Chondrocyte (in vitro differentiated cells): ENCODE data around the gene ZSCAN25. TPM values are rescaled to one million over a fixed set of nuclear protein-coding genes. Genes with fewer than 3 reads are reported as not detected.
"Not testable (repeated sequence)": the region's sequence is repeated elsewhere in the genome, so short reads cannot be mapped to it uniquely, and the experiment has no call there.

Source experiments
- DNase-seq: peaks from one replicate; pipeline ENCODE4 v3.0.0; 2021; ENCODE audit warnings: mixed read lengths, low spot score
- H3K27ac Mint-ChIP-seq: one replicate; pipeline ENCODE4 v1.8.0; 2021; ENCODE audit warnings: mild to moderate bottlenecking, moderate library complexity, mixed read lengths; ENCODE audit not compliant: unreplicated experiment
- H3K27me3 Mint-ChIP-seq: 2 replicates; pipeline ENCODE4 v1.8.0; 2021; ENCODE audit warnings: low read depth, mixed read lengths
- H3K36me3 Mint-ChIP-seq: 2 replicates; pipeline ENCODE4 v1.8.0; 2021; ENCODE audit warnings: low read depth, mixed read lengths
- H3K4me1 Mint-ChIP-seq: 2 replicates; pipeline ENCODE4 v1.8.0; 2021; ENCODE audit warnings: low read depth, mild to moderate bottlenecking, mixed read lengths
- H3K4me3 Mint-ChIP-seq: one replicate; pipeline ENCODE4 v1.8.0; 2021; ENCODE audit warnings: mild to moderate bottlenecking, moderate library complexity, mixed read lengths; ENCODE audit not compliant: unreplicated experiment
- H3K9me3 Mint-ChIP-seq: 2 replicates; pipeline ENCODE4 v1.8.0; 2021; ENCODE audit warnings: low read depth, mixed read lengths
- total RNA-seq: library from RNA; stranded (reverse); gene quantifications from 3 replicates; pipeline ENCODE4 v1.2.1, GENCODE V29; 2021
- TF ChIP-seq, protein P1 (sequence below): fragments of 200-600 bp; sonication (generic); IDR thresholded peaks from 2 replicates; pipeline ENCODE4 v1.5.0; 2021; ENCODE audit warnings: antibody characterized with exemption, mild to moderate bottlenecking, moderate library complexity

ZSCAN25 gene
- total RNA-seq, 1 donor from 2014 or later, result 10.4 TPM

DNA sequence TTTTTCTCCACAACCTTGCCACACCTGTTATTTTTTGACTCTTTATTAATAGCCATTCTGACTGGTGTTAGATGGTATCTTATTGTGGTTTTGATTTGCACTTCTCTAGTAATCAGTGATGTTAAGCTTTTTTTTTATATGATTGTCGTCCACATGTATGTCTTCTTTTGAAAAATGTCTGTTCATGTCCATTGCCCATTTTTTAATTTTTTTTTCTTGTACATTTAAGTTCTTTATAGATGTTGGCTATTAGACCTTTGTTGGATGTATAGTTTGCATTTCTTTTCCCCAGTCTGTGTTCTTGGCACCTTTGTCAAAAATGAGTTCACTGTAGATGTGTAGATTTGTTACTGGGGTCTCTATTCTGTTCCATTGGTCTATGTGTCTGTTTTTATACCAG lies 28.8 kb downstream of the ZSCAN25 start:
- Mint-ChIP-seq H3K4me1 (no peaks in the 10 kb centered on the region), H3K4me3 (no peak overlapping the region), H3K36me3 (peaks cover 18% of the 10 kb centered on the region), H3K9me3 (peaks cover 13% of the 10 kb centered on the region), H3K27me3 (no peaks in the 10 kb centered on the region), H3K27ac (no peak overlapping the region)
- TF ChIP-seq, protein P1, sequence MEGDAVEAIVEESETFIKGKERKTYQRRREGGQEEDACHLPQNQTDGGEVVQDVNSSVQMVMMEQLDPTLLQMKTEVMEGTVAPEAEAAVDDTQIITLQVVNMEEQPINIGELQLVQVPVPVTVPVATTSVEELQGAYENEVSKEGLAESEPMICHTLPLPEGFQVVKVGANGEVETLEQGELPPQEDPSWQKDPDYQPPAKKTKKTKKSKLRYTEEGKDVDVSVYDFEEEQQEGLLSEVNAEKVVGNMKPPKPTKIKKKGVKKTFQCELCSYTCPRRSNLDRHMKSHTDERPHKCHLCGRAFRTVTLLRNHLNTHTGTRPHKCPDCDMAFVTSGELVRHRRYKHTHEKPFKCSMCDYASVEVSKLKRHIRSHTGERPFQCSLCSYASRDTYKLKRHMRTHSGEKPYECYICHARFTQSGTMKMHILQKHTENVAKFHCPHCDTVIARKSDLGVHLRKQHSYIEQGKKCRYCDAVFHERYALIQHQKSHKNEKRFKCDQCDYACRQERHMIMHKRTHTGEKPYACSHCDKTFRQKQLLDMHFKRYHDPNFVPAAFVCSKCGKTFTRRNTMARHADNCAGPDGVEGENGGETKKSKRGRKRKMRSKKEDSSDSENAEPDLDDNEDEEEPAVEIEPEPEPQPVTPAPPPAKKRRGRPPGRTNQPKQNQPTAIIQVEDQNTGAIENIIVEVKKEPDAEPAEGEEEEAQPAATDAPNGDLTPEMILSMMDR, result no peak
- DNase-seq, result no peak

DNA sequence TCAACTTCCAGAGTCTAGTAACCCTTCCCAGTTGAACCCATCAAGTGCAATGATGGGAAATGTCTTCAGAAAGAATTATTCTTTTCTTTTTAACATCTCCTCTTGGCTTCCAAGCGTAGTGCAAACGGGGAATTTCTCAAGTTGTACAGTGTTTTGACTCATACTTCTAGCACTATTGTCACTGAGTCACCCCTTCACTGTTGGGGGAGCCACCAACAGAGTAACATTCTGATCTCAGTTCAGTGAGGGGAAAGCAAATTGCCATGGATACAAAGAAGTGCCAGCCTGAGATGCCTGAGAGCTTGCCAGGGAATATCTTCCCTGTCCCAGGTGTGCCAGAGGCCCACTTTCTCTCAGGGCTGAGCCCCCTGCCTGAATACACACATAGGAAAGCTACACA lies 32.1 kb downstream of the ZSCAN25 start:
- TF ChIP-seq, protein P1, result no peak
- Mint-ChIP-seq H3K9me3 (peaks cover 13% of the 10 kb centered on the region), H3K4me1 (no peaks in the 10 kb centered on the region), H3K27ac (no peak overlapping the region), H3K36me3 (peaks cover 19% of the 10 kb centered on the region), H3K4me3 (no peak overlapping the region), H3K27me3 (no peaks in the 10 kb centered on the region)
- no peak for DNase-seq

DNA sequence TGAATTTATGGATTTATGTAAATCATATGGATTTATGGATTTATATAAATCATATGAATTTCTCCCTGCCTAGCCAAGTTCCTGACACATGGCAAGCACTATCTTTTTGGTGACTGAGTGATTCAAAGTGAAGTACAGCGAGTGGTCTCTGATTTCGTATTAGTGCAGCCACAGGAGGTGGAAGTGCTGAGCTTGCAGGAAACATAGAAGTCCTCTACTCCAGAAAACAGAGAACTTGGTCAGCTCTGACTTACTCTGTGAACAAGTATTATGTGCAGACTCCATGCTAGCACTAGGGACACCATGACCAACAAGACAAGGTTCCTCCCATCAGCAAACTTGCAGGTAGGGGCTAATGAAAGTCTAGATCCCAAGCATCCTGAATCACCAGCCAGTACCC lies 34.5 kb downstream of the ZSCAN25 start:
- Mint-ChIP-seq H3K27me3 (no peaks in the 10 kb centered on the region), H3K4me1 (no peaks in the 10 kb centered on the region), H3K9me3 (peaks cover 12% of the 10 kb centered on the region), H3K36me3 (peaks cover 7% of the 10 kb centered on the region), H3K4me3 (no peak overlapping the region), H3K27ac (no peak overlapping the region)
- TF ChIP-seq, protein P1, result no peak
- no peak for DNase-seq

DNA sequence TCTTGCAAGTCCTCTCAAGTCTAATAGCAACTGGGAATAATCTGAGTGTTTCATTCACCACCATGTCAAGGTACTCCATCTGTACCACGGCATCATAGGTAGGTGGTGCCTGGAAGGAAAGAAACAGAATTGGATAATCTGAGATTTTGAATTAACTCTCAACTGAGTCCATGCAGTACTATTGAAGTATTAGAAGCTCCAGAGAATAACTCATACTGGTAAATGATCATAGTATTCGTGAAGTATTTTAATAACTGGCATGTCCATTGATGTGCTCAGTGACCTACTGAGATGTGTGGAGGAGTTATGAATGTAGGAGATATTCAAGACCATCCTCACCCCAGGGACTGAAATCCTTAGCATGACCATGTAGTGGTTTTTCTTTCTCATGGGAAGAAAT lies 35.9 kb downstream of the ZSCAN25 start:
- Mint-ChIP-seq H3K4me3 (no peak overlapping the region), H3K4me1 (no peaks in the 10 kb centered on the region), H3K9me3 (peaks cover 19% of the 10 kb centered on the region), H3K27ac (no peak overlapping the region), H3K27me3 (no peaks in the 10 kb centered on the region), H3K36me3 (peaks cover 9% of the 10 kb centered on the region)
- TF ChIP-seq, protein P1, result no peak
- DNase-seq, result no peak

DNA sequence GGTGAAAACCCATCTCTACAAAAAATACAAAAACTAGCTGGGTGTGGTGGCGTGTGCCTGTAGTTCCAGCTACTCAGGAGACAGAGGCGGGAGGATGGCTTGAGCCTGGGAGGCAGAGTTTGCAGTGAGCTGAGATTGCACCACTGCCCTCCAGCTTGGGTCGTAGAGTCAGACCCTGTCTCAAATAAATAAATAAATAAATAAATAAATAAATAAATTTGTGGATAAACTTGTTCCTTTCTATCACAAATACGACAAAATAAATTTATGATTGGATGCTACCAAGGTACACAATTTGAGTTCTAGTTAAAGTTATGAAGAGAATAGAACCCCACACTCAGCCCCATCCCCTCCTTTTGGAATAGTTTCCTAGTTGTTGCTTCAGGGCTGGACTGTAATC lies 36.5 kb downstream of the ZSCAN25 start:
- not testable (repeated sequence) for H3K27ac Mint-ChIP-seq, DNase-seq, H3K4me1 Mint-ChIP-seq, H3K4me3 Mint-ChIP-seq, H3K27me3 Mint-ChIP-seq
- Mint-ChIP-seq H3K9me3 (peaks cover 23% of the 10 kb centered on the region), H3K36me3 (peaks cover 10% of the 10 kb centered on the region)

DNA sequence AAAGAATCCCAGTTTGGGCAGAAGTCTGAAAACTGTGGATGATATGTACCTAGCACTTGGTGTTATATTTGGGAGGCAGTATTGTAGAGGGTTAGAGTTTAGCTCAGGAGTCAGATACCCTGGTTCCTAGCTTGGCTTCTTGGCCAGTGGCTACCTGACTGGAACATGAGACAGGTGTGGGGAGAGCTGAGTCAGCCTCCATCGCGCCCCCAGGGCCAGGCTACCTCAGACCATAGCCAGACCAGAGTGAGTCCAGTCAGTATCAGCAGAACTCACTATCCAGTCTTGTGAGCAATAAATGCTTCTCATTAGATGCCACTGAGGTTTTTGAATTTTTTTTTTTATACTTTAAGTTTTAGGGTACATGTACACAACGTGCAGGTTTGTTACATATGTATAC lies 37.0 kb downstream of the ZSCAN25 start:
- DNase-seq, result no peak
- Mint-ChIP-seq H3K36me3 (peaks cover 9% of the 10 kb centered on the region), H3K27me3 (no peaks in the 10 kb centered on the region), H3K27ac (no peak overlapping the region), H3K4me3 (no peak overlapping the region), H3K9me3 (peaks cover 23% of the 10 kb centered on the region), H3K4me1 (no peaks in the 10 kb centered on the region)
- TF ChIP-seq, protein P1, result no peak

DNA sequence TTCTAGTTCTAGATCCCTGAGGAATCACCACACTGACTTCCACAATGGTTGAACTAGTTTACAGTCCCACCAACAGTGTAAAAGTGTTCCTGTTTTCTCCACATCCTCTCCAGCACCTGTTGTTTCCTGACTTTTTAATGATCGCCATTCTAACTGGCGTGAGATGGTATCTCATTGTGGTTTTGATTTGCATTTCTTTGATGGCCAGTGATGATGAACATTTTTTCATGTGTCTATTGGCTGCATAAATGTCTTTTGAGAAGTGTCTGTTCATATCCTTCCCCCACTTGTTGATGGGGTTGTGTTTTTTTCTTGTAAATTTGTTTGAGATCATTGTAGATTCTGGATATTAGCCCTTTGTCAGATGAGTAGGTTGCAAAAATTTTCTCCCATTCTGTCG lies 37.9 kb downstream of the ZSCAN25 start:
- not testable (repeated sequence) for DNase-seq, H3K4me3 Mint-ChIP-seq, H3K27me3 Mint-ChIP-seq, H3K27ac Mint-ChIP-seq, H3K4me1 Mint-ChIP-seq, H3K36me3 Mint-ChIP-seq
- peaks cover 23% of the 10 kb centered on the region for H3K9me3 Mint-ChIP-seq

DNA sequence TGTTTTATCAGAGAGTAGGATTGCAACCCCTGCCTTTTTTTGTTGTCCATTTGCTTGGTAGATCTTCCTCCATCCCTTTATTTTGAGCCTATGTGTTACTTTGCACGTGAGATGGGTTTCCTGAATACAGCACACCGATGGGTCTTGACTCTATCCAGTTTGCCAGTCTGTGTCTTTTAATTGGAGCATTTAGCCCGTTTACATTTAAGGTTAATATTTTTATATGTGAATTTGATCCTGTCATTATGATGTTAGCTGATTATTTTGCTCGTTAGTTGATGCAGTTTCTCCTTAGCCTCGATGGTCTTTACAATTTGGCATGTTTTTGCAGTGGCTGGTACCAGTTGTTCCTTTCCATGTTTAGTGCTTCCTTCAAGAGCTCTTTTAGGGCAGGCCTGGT lies 41.1 kb downstream of the ZSCAN25 start:
- H3K4me3 Mint-ChIP-seq, H3K27me3 Mint-ChIP-seq, H3K4me1 Mint-ChIP-seq, DNase-seq, H3K27ac Mint-ChIP-seq: not testable (repeated sequence)
- Mint-ChIP-seq H3K9me3 (peaks cover 31% of the 10 kb centered on the region), H3K36me3 (peaks cover 13% of the 10 kb centered on the region)
